Measurements from ENCODE around the gene TBC1D17.

GRCh38 chr19:49889038-49889686 is 11.7 kb downstream of the TBC1D17 start:
- TF ChIP-seq CTCF (IDR thresholded peaks at IDR 0.05; ENCODE audit: insufficient read depth, low read depth, low read length) (no peak), EZH2 (IDR thresholded peaks at IDR 0.05; ENCODE audit: insufficient read depth, low read length) (no peak)
